Ishikawa (cell line): ENCODE data around the gene GSTP1.

Source experiments
- CEBPB ChIP-seq: IDR thresholded peaks from 2 replicates; pipeline ENCODE4 v1.6.1; 2012
- CREB1 ChIP-seq: IDR thresholded peaks from 2 replicates; pipeline ENCODE4 v1.6.1; 2012; ENCODE audit warnings: low read depth
- EGR1 ChIP-seq: IDR thresholded peaks from 2 replicates; pipeline ENCODE4 v1.6.1; 2012
- EP300 ChIP-seq: IDR thresholded peaks from 2 replicates; pipeline ENCODE4 v1.6.1; 2012; ENCODE audit warnings: borderline replicate concordance
- FOXM1 ChIP-seq: IDR thresholded peaks from 2 replicates; pipeline ENCODE4 v1.6.1; 2012; ENCODE audit warnings: low read depth, borderline replicate concordance
- MAX ChIP-seq: IDR thresholded peaks from 2 replicates; pipeline ENCODE4 v1.6.1; 2012
- NFIC ChIP-seq: IDR thresholded peaks from 2 replicates; pipeline ENCODE4 v1.6.1; 2012
- RAD21 ChIP-seq: IDR thresholded peaks from 2 replicates; pipeline ENCODE4 v1.6.1; 2012; ENCODE audit warnings: low read depth
- TAF1 ChIP-seq: IDR thresholded peaks from 2 replicates; pipeline ENCODE4 v1.6.1; 2012; ENCODE audit warnings: low read depth, mild to moderate bottlenecking
- TCF12 ChIP-seq: IDR thresholded peaks from 2 replicates; pipeline ENCODE4 v1.6.1; 2012; ENCODE audit warnings: low read depth
- YY1 ChIP-seq: IDR thresholded peaks from 2 replicates; pipeline ENCODE4 v1.6.1; 2012; ENCODE audit warnings: low read depth
- ZBTB7A ChIP-seq: IDR thresholded peaks from 2 replicates; pipeline ENCODE4 v1.6.1; 2012; ENCODE audit warnings: low read depth
- TF ChIP-seq, protein P1 (sequence below): IDR thresholded peaks from 2 replicates; pipeline ENCODE4 v1.6.1; 2012; ENCODE audit warnings: low read depth, mild to moderate bottlenecking
- TF ChIP-seq, protein P2 (sequence below): IDR thresholded peaks from 2 replicates; pipeline ENCODE4 v1.6.1; 2012

GRCh38 chr11:67582011-67582410 lies 1.6 kb upstream of the GSTP1 start:
- TF ChIP-seq ZBTB7A (no peak), MAX (no peak), CEBPB (no peak), TAF1 (no peak), EP300 (no peak), NFIC (no peak), YY1 (no peak), RAD21 (no peak), FOXM1 (no peak), TCF12 (no peak), EGR1 (no peak), CREB1 (no peak)
- TF ChIP-seq, protein P1, sequence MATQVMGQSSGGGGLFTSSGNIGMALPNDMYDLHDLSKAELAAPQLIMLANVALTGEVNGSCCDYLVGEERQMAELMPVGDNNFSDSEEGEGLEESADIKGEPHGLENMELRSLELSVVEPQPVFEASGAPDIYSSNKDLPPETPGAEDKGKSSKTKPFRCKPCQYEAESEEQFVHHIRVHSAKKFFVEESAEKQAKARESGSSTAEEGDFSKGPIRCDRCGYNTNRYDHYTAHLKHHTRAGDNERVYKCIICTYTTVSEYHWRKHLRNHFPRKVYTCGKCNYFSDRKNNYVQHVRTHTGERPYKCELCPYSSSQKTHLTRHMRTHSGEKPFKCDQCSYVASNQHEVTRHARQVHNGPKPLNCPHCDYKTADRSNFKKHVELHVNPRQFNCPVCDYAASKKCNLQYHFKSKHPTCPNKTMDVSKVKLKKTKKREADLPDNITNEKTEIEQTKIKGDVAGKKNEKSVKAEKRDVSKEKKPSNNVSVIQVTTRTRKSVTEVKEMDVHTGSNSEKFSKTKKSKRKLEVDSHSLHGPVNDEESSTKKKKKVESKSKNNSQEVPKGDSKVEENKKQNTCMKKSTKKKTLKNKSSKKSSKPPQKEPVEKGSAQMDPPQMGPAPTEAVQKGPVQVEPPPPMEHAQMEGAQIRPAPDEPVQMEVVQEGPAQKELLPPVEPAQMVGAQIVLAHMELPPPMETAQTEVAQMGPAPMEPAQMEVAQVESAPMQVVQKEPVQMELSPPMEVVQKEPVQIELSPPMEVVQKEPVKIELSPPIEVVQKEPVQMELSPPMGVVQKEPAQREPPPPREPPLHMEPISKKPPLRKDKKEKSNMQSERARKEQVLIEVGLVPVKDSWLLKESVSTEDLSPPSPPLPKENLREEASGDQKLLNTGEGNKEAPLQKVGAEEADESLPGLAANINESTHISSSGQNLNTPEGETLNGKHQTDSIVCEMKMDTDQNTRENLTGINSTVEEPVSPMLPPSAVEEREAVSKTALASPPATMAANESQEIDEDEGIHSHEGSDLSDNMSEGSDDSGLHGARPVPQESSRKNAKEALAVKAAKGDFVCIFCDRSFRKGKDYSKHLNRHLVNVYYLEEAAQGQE, result no peak
- TF ChIP-seq, protein P2, sequence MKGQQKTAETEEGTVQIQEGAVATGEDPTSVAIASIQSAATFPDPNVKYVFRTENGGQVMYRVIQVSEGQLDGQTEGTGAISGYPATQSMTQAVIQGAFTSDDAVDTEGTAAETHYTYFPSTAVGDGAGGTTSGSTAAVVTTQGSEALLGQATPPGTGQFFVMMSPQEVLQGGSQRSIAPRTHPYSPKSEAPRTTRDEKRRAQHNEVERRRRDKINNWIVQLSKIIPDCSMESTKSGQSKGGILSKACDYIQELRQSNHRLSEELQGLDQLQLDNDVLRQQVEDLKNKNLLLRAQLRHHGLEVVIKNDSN, result no peak
